GM18951 (cell line): ENCODE measurements around the gene GALNT8.
"Not testable (repeated sequence)": the region's sequence is repeated elsewhere in the genome, so short reads cannot be mapped to it uniquely, and the experiment has no call there.

ENCODE experiments used
- POLR2A ChIP-seq: IDR thresholded peaks from 4 replicates; pipeline ENCODE4 v1.6.1; 2011; ENCODE audit warnings: mild to moderate bottlenecking; ENCODE audit not compliant: insufficient read length, insufficient read depth; ENCODE audit errors: extremely low read depth
- in situ Hi-C: fragments of 300-500 bp; cut with MboI; formaldehyde crosslinking; loops from one replicate; pipeline ENCODE4 v1.12.0; 2022; ENCODE audit warnings: low sequenced_read_pairs, mixed read lengths, inconsistent platforms; ENCODE audit not compliant: unreplicated experiment

GALNT8 gene

DNA sequence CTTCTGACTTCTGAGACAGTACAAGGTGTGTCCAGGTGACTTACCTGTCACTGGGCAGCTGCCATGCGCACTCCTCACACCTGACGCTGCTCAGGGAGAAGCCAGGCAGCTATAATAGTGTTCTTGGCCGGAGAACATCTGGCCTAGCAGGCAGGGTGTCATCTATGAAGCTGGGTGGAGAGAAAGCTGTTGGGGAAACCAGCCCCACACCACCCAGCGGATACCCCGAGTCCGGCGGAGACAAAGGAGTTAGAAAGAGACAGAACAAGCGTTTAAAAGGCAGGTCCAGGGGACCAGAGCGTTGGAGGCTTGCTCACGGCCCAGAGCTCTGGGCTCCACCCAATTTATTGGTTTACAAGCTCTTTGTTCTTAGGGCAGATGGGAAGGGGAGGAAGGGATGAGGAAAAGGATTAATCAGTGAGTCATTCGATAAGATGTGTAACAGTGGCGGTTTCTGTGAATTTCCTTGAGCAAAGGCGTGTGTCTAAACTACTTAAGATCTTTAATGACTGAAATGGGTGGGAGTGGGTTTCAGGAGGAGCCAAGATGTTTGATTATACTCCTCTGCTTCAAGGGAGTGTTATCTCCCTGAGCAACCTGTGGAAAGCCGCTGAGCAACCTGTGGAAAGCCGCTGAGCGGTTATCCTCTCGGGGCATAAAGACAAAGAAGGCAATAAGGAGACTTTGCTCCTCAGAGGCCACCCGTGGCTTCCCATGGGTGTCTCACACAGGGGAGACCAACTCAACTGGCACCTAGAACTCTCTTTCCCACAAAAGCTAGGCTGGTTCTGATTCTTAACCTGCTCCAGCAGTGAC is at the start of gene GALNT8:
Gene GALNT8 (plus strand): TSS at position 580 of the 816 bp plus-strand sequence. CDS start 278 bp downstream, outside the sequence.
- in situ Hi-C loops = no loop called here

DNA sequence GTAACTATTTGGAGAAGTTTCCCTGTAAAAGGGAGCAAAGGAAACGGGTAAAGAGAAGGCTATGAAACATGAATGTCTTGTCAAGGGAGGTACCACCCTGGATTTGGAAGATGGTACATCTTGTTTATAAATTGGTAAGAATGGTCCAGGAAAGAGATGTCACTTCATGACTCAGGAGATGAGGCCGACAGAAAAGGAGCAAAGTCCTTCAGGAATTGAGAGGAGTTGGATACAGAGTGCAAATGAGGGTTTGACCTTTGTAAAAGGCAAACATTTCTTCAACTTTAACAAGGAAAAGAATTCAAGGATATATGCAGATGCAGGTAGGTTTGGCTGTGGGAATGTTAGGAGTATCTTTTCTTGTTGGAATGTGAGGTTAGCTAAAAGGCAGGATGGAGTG is 40.5 kb upstream of the GALNT8 start:
- no peak for TF ChIP-seq POLR2A
- in situ Hi-C loops = no loop called here

More for the DNA sequence above, at the start of gene GALNT8:
- no peak for TF ChIP-seq POLR2A

DNA sequence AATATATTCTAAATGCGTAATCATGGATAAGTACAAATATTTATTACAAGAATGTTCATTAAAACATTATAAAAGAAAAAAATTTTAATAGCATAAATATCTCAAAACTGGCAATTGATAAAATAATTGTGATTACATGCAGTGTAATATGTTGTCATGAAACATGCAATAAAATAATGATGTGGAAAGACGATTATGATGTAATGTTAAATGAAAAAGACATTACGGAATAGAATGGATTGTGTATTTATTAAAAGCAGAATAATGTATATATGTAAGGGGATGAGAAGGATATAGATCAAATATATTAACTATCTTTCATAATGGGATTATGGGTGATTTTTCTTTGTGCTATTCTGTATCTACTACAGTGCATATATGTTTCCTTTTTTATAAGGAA is 38.5 kb upstream of the GALNT8 start:
- no peak for TF ChIP-seq POLR2A
- in situ Hi-C loops = no loop called here

- no peak for TF ChIP-seq POLR2A
- in situ Hi-C loops = no loop called here
These were observed 34.9 kb upstream of the GALNT8 start for GRCh38 chr12:4685317-4685716.

DNA sequence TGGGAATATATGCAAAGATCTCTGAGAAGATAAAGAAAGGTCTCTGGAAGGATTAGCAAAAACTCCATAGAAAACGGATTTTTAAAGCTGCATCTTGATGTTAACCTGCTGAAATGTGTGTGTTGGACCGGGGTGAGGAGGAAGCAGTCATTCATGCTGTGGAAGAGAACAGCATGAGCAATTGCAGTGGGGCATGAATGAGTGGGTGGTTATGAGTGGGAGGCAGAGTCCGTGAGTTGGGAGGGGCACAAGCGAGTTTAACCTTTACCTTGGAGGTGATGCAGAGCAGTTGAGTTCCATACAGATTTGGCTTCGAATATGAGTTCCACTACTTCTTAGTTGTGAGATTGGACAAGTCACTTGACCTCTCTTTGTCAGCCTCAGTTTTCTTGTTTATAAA is 29.4 kb upstream of the GALNT8 start:
- TF ChIP-seq POLR2A = no peak
- in situ Hi-C loops = no loop called here

- in situ Hi-C loops = no loop called here
- TF ChIP-seq POLR2A = no peak
These were observed 19.6 kb upstream of the GALNT8 start for GRCh38 chr12:4700621-4701026.

DNA sequence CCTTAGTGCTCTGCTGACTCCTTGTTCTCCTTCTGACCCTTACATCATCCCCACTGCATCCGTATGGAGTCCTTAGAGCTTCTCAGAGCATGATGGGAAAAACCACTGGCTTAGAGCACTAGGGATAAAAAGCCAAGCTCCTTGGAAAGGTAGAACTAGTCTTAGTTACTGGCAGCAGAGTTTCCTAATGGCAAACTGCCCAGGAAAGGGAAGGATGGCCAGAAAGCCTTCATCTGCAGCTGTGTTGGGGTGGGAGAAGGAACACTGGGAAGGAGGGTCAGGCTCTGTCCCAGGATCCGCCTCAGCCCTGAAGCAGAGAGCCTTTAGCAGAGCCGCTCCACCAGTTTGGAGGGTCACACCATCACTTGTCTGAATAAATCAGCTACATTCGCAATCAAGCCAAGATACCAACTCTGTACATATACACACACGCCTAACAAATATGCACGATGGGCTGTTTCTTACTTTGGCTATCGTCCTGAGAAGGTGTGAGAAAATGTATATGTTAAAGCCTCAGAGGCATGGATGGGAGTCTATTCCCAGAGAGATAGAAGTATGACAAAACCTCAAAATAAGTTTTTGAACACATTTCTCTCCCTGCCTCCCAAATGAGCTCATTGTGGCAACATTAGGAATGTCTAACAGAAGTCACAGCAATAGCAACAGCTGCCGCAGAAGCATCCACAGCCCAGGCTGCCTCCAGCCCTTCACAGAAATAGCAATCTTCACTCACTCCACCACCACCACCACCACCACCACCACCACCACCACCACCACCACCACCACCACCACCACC is 18.6 kb upstream of the GALNT8 start:
- in situ Hi-C loops = no loop called here
- TF ChIP-seq POLR2A = no peak

GRCh38 chr12:4703676-4704075 is 16.5 kb upstream of the GALNT8 start:
- TF ChIP-seq POLR2A = no peak

DNA sequence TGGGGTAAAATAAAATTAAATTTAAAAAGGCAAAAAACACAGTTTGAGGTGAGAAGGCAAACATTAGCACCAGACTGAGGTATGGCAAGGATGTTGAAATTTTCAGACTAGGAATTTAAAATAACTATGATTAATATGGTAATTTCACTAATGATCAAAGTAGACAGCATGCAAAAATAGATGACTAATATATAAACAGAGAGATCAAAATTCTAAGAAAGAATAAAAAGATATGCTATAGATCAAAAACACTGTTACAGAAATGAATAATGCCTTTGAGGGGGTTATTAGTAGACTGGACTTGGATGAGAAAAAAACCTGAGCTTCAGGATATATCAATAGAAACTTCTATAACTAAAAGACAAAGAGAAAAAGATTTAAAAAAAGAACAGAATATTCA is 14.4 kb upstream of the GALNT8 start:
- in situ Hi-C loops = no loop called here
- no peak for TF ChIP-seq POLR2A

More at GRCh38 chr12:4703676-4704075, 16.5 kb upstream of the GALNT8 start:
- in situ Hi-C loops = no loop called here

GRCh38 chr12:4707306-4707705 is 12.9 kb upstream of the GALNT8 start:
- in situ Hi-C loops = no loop called here
- no peak for TF ChIP-seq POLR2A

DNA sequence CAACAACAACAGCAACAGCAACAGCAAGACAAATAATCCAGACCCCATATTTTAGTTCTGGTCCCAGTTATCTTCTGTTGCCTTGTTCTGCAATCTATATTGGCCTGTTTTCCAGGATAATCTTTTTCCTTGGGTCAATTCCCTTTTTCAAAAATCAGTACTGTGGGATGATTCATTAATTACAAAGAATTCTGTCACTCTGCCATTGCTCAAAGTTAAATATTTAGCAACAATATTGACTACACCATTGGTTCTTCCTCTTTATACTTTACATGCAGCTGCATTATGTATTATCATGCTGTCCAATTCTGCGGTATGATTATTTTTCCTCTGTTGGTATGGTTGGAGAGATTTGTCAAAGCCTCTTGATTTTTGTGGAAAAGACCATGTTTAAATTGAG is 10.1 kb upstream of the GALNT8 start:
- in situ Hi-C loops = no loop called here
- no peak for TF ChIP-seq POLR2A

- TF ChIP-seq POLR2A = no peak
- in situ Hi-C loops = no loop called here
These were observed 5.3 kb upstream of the GALNT8 start for GRCh38 chr12:4714879-4715278.

- TF ChIP-seq POLR2A = no peak
- in situ Hi-C loops = no loop called here
These were observed 2.4 kb upstream of the GALNT8 start for GRCh38 chr12:4717806-4718205.

DNA sequence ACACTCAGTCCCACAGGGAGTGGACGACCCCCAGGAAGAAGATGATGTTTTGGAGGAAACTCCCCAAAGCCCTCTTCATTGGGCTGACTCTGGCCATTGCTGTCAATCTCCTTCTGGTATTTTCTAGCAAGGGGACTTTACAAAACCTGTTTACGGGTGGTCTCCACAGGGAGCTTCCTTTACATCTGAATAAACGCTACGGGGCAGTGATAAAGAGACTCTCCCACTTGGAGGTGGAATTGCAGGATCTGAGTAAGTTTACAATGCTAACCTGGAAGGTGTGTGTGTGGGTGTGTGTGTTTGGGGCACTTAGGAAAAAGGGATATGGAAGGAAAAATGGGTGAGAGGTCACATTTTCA is 416 bp downstream of the GALNT8 start:
- no peak for TF ChIP-seq POLR2A
- in situ Hi-C loops = no loop called here

GRCh38 chr12:4721587-4721986 is 1.4 kb downstream of the GALNT8 start:
- in situ Hi-C loops = not testable (repeated sequence)
